Hypothalamus (tissue), 51 donors: ENCODE results near the gene SERPINI1.

Experiments used
- DNase-seq, 51 donors: peaks; one replicate each; lab custom pipeline; 2025; lab: John Stamatoyannopoulos, UW

The SERPINI1 gene, protein sequence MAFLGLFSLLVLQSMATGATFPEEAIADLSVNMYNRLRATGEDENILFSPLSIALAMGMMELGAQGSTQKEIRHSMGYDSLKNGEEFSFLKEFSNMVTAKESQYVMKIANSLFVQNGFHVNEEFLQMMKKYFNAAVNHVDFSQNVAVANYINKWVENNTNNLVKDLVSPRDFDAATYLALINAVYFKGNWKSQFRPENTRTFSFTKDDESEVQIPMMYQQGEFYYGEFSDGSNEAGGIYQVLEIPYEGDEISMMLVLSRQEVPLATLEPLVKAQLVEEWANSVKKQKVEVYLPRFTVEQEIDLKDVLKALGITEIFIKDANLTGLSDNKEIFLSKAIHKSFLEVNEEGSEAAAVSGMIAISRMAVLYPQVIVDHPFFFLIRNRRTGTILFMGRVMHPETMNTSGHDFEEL

GRCh38 chr3:167735233-167736138 lies at the start of gene SERPINI1:
SERPINI1 (plus strand) TSS chr3:167735721; CDS start chr3:167789129, 53,408 bp downstream.
- peak; percentile 21 to 96 (median 83) for DNase-seq

DNA sequence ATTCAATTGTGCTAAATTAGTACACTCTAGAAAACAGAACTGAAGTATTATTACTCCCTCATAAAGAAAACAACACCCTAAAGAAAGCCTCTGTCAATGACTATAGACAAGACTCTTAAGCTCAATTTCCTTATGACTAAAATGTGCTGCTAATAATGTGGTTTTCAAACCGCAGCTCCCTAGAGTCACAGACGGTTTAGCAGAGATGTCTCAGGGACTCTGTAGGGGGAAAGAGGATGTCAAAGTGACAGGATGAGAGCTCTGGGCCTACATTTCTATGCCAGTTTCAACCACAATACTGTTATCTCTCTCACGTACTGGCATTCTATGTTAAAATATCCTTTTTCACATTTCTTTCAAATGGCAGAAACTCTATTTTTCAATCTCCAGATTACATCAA lies 44.2 kb upstream of the SERPINI1 start:
- DNase-seq: no peak

- DNase-seq: no peak
These were observed 41.4 kb upstream of the SERPINI1 start for GRCh38 chr3:167694121-167694520.

DNA sequence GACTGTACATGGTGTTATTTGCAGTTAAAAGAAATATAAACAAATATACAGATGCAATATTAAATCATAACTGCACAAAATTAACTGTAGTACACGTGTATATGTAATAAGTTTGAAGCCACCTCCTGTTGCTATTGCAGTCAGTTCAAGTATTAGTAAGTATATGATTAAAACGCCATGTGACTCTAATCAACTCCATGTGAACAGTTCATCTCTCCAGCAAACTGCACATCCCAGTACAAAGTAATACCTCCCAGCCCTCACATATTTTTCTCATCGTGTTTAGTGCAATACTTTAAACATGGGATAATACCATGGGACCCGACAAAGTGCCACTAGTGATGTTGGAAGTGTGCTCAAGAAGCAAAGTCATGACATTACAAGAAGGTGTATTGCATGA lies 35.5 kb upstream of the SERPINI1 start:
- DNase-seq: no peak

GRCh38 chr3:167700926-167701325 lies 34.6 kb upstream of the SERPINI1 start:
- no peak for DNase-seq

GRCh38 chr3:167705840-167706239 lies 29.7 kb upstream of the SERPINI1 start:
- DNase-seq: no peak

DNA sequence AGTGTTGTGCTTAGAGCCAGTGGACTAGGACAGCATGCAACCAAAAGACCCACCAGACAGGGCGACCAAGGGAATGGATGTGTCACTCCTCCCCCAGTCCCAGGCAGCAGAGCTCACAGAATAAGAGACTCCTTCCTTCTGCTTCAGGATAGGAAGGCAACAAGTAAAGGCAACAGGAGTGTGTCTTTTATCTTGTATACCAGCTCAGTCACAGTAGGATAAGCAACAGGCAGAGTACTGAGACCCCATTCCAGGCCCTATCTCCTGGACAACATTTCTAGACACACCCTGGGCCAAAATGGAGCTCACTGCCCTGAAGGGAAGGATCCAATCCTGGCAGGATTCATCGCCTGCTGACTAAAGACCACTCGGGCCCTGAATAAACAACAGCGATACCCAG lies 25.8 kb upstream of the SERPINI1 start:
- no peak for DNase-seq

DNA sequence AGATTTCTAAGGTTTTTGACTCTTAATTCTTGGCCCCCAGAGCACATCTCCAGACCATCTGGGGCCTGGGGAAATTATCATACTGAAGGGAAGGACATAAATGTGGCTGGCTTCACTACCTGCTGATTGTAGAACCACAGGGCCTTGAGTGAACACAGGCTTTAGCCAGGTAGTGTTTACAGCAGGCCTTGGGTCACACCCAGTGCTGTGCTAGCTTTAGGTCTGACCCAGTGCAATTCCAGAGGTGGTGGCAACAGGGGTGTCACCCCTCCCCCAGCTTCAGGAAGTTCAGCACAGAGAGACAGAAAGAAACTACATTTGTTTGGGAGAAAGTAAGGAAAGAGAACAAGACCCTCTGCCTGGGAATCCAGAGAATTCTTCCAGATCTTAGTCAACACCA lies 25.0 kb upstream of the SERPINI1 start:
- no peak for DNase-seq

DNA sequence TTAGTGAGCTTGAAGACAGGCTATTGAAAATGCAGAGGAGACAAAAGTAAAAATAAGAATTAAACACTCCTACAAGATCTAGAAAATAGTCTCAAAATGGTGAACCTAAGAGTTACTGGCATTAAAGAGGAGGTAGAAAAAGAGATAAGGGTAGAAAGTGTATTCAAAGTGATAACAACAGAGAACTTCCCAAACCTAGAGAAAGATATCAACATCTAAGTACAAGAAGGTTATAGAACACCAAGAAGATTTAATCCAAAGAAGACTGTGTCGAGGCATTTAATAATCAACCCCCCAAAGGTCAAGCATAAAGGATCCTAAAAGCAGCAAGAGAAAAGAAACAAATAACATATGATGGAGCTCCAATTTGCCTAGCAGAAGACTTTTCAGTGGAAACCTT lies 24.1 kb upstream of the SERPINI1 start:
- no peak for DNase-seq

GRCh38 chr3:167712445-167712844 lies 23.1 kb upstream of the SERPINI1 start:
- no peak for DNase-seq

- DNase-seq: no peak
These were observed 20.6 kb upstream of the SERPINI1 start for GRCh38 chr3:167714871-167715270.

DNA sequence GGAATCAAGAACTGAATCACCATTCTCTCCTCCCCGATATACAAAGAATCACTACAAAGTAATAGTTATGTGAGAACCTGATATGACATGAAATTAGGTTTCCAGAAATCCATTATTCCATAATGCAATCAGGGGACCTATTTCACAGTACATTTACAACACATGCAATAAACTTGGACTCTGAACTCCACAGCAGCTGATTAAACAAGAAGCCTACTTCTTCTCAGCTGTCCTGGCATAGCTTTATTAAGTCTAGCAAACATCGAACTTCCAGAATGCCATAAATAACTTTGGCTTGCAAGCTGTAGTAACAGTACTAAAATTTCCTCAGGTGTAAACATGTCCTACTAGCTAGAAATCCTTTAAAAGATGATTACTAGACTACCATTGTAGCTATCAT lies 18.6 kb upstream of the SERPINI1 start:
- no peak for DNase-seq

DNA sequence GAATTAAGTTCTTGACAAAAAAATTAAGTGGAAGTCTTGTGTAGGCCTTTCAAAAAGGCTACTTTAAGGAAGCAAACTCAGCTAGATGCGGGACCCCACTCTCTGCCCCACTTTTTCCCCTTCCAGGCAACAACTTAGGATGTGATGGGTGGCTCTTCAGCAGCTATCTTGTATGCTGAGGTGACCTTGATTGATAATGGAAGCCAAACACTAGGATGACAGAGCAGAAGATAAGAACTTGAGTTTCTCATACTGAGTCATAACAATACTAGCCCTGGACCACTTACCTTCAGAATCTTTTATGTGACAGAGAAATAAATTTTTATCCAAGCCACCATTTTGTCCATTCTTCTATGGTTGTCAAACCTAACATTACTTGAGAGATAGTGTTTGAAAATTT lies 16.9 kb upstream of the SERPINI1 start:
- no peak for DNase-seq

- peak in 1 of 51 donors; percentile 0 for DNase-seq
These were observed 12.5 kb upstream of the SERPINI1 start for GRCh38 chr3:167723025-167723512.

GRCh38 chr3:167723872-167724271 lies 11.6 kb upstream of the SERPINI1 start:
- no peak for DNase-seq

DNA sequence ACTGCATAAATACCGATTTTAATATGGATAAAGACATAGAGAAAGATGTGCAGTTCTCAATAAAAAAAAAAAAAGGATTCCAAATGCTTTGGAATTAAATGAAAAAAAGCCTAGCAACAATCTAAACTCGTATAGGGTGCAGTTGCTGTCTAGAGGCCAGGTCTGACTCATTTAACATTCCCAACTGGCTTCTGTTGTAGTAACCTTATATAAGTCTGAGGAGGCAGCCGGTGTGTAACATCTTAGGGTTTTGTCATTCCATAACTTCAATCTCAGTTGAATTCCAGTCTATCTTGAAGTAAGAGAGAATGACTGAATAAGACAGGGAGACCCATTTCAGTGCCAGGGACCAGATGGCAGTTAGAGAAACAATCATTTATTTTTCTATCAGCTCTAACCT lies 7.3 kb upstream of the SERPINI1 start:
- no peak for DNase-seq

DNA sequence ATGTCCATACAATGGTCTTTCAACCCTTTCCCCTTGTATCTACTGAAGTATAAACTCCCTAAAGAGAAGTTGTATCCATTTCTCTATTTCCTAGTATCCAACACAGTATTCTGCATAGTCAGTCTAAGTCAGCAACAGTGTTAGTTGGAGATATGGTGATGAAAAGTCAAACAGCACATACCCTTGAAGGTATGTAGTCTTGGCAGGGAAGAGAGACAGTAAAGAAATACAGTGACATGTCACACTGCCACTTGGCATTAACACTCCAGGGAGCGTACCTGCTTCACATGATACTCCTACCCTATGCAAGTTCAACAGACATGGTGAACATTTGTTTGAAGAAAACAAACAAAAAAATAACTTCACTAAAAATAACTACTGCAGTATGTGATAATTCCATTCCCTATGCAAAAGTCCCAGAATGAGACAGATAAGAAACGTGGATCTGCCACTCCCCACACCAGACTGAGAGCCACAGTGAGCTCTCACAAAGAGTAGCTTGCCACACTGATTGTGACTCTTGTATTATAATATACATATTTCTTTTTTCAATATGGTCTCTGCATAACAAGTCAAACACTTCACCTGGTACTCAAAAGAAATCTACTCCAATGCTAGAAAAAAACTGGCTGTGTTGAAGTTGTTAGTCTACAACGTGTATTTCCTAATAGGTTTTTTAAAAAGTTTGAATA lies 6.7 kb upstream of the SERPINI1 start:
- no peak for DNase-seq

DNA sequence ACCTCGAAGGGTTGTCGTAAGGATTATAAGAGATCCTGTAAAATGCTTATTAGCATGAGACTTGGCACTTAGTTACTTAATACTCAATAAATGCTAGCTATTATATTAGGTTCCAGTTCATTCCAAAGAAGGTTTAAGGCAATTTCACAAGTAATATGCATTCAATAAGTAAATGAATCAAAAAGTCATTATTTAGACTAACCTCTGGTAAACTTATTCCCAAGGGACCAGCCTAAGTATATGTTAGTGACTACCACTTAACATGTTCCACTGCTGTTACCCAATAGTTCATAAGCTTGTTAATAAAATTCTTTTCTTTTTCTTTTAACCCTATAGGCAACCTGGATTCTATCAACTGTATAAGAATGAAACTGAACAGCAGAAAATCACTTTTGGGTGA lies 5.9 kb upstream of the SERPINI1 start:
- no peak for DNase-seq

DNA sequence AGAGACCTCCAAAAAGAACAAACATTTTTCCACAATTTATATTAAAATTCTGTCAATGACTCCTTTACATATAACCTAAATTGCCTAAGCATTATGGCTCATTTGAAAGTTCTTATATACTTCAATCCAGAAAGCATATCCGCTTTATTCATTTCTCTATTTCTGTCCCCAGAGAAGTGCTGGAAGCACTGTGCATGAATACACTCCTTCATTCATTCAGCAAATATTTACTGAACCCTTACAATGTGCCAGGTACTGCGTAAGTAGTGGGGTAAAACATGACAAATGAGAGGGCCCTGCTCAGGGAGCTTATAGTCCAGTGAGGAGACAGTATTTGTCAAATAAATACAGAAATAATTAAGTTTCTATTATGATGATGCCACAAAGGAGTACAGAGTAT lies 4.1 kb upstream of the SERPINI1 start:
- no peak for DNase-seq

- no peak for DNase-seq
These were observed 3.0 kb upstream of the SERPINI1 start for GRCh38 chr3:167732313-167733065.
